HepG2 (cell line): ENCODE data around the gene C2orf92. TPM values are rescaled to one million over a fixed set of nuclear protein-coding genes. Genes with fewer than 3 reads are reported as not detected.

Source experiments
- CREB3 ChIP-seq: sonication (generic); formaldehyde crosslinking; IDR thresholded peaks from 2 replicates; pipeline ENCODE4 v1.5.0; 2020; ENCODE audit warnings: missing genetic modification reagents
- DMTF1 ChIP-seq: sonication (generic); formaldehyde crosslinking; IDR thresholded peaks from 2 replicates; pipeline ENCODE4 v1.4.0; 2020; ENCODE audit warnings: mild to moderate bottlenecking, missing genetic modification reagents
- E2F5 ChIP-seq: sonication (generic); formaldehyde crosslinking; conservative IDR thresholded peaks from 2 replicates; pipeline ENCODE4 v1.4.0; 2020; ENCODE audit warnings: missing genetic modification reagents
- HOXA3 ChIP-seq: sonication (generic); formaldehyde crosslinking; IDR thresholded peaks from 2 replicates; pipeline ENCODE4 v1.5.0; 2020; ENCODE audit warnings: missing genetic modification reagents
- KAT2B ChIP-seq: fragments of 150-350 bp; IDR thresholded peaks from 2 replicates; pipeline ENCODE4 v1.6.1; 2014; ENCODE audit warnings: low read depth, low read length, borderline replicate concordance
- MZF1 ChIP-seq: sonication (generic); formaldehyde crosslinking; IDR thresholded peaks from 2 replicates; pipeline ENCODE4 v1.8.1; 2023; ENCODE audit warnings: mild to moderate bottlenecking, missing genetic modification reagents, borderline replicate concordance
- PHF20 ChIP-seq: sonication (generic); formaldehyde crosslinking; IDR thresholded peaks from 2 replicates; pipeline ENCODE4 v1.5.0; 2020; ENCODE audit warnings: mild to moderate bottlenecking, missing genetic modification reagents
- PLSCR1 ChIP-seq: sonication (generic); formaldehyde crosslinking; IDR thresholded peaks from 2 replicates; pipeline ENCODE4 v1.5.0; 2020; ENCODE audit warnings: missing genetic modification reagents, mild to moderate bottlenecking, borderline replicate concordance
- SRSF1 ChIP-seq: fragments of 200-400 bp; formaldehyde crosslinking; optimal IDR thresholded peaks from 2 replicates; pipeline ENCODE3; 2017; ENCODE audit warnings: mild to moderate bottlenecking, low read depth, low read length, moderate library complexity
- TIGD3 ChIP-seq: sonication (generic); formaldehyde crosslinking; IDR thresholded peaks from 2 replicates; pipeline ENCODE4 v1.5.1; 2020; ENCODE audit warnings: mild to moderate bottlenecking, missing genetic modification reagents, borderline replicate concordance
- YY1 ChIP-seq: IDR thresholded peaks from 2 replicates; pipeline ENCODE4 v1.6.1; 2011; ENCODE audit warnings: low read length, low read depth, moderate library complexity, mild to moderate bottlenecking; ENCODE audit not compliant: insufficient read depth, insufficient replicate concordance
- ZBED4 ChIP-seq: sonication (generic); formaldehyde crosslinking; IDR thresholded peaks from 2 replicates; pipeline ENCODE4 v1.4.0; 2020; ENCODE audit warnings: missing genetic modification reagents, borderline replicate concordance
- ZBTB14 ChIP-seq: sonication (generic); formaldehyde crosslinking; IDR thresholded peaks from 2 replicates; pipeline ENCODE4 v1.4.0; 2020; ENCODE audit warnings: missing genetic modification reagents
- ZNF3 ChIP-seq: IDR thresholded peaks from 2 replicates; pipeline ENCODE4 v1.7.0; 2017; ENCODE audit warnings: inconsistent platforms
- ZNF546 ChIP-seq: sonication (generic); formaldehyde crosslinking; conservative IDR thresholded peaks from 2 replicates; pipeline ENCODE4 v1.8.1; 2023; ENCODE audit warnings: mild to moderate bottlenecking, missing genetic modification reagents
- ZNF7 ChIP-seq: IDR thresholded peaks from 2 replicates; pipeline ENCODE4 v1.6.1; 2016; ENCODE audit warnings: missing biosample characterization, missing genetic modification reagents
- ZNF761 ChIP-seq: sonication (generic); formaldehyde crosslinking; conservative IDR thresholded peaks from 2 replicates; pipeline ENCODE4 v1.4.0; 2020; ENCODE audit warnings: mild to moderate bottlenecking, missing genetic modification reagents
- polyA plus RNA-seq, 8 experiments: library from polyadenylated mRNA; depleted of rRNA in 3 of 8; stranded (reverse) in 7 of 8; unstranded in 1 of 8; fragments of >200 nt; fragmentation: Illumina TruSeq in 4 of 8; extraction: Trizol in 4 of 8; gene quantifications; 2 replicates each; pipeline versions ENCODE4 v1.2.1 to v1.2.3, GENCODE V29; 2011 to 2016; ENCODE audit warnings: low read depth in 4 of 8, missing spikeins in 1 of 8, mixed read lengths in 1 of 8; ENCODE audit not compliant: insufficient read depth in 1 of 8
- total RNA-seq, 5 experiments: library from RNA; depleted of rRNA; stranded (reverse); fragments of >200 nt; fragmentation: Illumina TruSeq; extraction: Trizol; gene quantifications; 2 replicates each; pipeline ENCODE4 v1.2.3, GENCODE V29; 2016; ENCODE audit warnings: low read depth in 1 of 5

Gene C2orf92
- total and polyA plus RNA-seq, 2 of the 13 experiments (the other 11 are each of a cell fraction or from before 2014, with no cell fraction given) = 4.9 to 5.0 TPM

GRCh38 chr2:97662895-97663625 is 6.5 kb upstream of the C2orf92 start (continued):
- peak; percentile 79 for TF ChIP-seq ZBTB14
- TF ChIP-seq PLSCR1 (CRISPR knock-in tag) = no peak
- TF ChIP-seq ZNF546 (CRISPR knock-in tag) = no peak
- TF ChIP-seq E2F5 = no peak
- no peak for TF ChIP-seq DMTF1
- no peak for TF ChIP-seq ZNF3 (CRISPR knock-in tag)
- TF ChIP-seq TIGD3 (CRISPR knock-in tag) = no peak
- no peak for TF ChIP-seq CREB3 (CRISPR knock-in tag)
- no peak for TF ChIP-seq ZNF7
- TF ChIP-seq MZF1 (CRISPR knock-in tag) = 0 out of 2 replicates have a peak, but pooled peaks have one; percentile 46
- TF ChIP-seq HOXA3 (CRISPR knock-in tag) = 0 out of 2 replicates have a peak, but pooled peaks have one; percentile 34
- TF ChIP-seq ZNF761 (CRISPR knock-in tag) = no peak
- no peak for TF ChIP-seq SRSF1
- TF ChIP-seq PHF20 (CRISPR knock-in tag) = 0 out of 2 replicates have a peak, but pooled peaks have one; percentile 22
- no peak for TF ChIP-seq YY1
- TF ChIP-seq KAT2B = no peak
- TF ChIP-seq ZBED4 = no peak
